Urothelium cell line (cell line): ENCODE results near the gene ABCB8.
"Not testable (repeated sequence)": the region's sequence is repeated elsewhere in the genome, so short reads cannot be mapped to it uniquely, and the experiment has no call there.

Experiments used
- DNase-seq: peaks from one replicate; pipeline ENCODE4 v3.0.0; 2011; ENCODE audit warnings: low spot score, mixed read lengths
- FAIRE-seq: peaks from 2 replicates; lab custom pipeline; 2011; peaks lifted over from hg19 to GRCh38; lab: Jason Lieb, UNC

ABCB8 gene

DNA sequence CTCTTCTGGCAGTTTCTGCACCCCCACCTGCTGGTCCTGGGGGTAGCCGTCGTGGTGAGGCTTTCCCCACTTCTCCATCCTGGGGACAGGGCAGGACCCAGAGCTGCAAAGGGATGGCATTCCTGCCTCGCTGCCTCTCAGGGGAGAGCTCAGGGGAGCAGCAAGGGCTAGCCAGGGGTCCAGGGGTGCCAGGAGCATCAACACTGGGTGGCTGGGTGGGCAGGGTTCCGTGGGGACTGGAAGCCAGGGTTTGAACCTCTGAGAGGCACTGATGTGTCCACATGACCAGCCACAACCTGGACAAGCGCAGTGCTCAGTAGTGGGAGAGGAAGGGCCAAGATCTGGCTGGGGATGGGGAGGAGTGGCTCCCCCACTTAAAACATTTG is 5.6 kb downstream of the ABCB8 start:
- DNase-seq, result no peak
- FAIRE-seq, result no peak

DNA sequence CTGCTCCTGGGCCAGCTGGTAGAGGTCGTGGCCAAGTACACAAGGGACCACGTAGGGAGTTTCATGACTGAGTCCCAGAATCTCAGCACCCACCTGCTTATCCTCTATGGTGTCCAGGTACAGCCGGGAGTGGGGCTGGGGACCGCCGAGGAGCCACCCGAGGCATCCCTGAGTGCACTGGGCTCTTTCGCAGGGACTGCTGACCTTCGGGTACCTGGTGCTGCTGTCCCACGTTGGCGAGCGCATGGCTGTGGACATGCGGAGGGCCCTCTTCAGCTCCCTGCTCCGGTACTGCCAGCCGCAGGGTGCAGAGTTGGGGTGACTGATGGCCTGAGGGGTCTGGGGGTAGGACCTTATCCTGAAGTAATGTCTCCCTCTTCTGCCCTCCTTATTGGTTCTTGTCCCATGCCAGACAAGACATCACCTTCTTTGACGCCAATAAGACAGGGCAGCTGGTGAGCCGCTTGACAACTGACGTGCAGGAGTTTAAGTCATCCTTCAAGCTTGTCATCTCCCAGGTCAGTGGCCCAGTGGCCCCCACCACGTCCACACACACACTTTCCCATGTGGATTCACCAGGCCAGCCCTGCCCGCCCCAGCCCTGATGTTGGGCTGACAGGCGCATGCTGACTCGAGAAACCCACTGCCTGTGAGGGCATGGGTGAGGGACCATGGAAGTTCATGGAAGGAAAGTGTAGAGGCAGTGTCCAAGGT is 6.2 kb downstream of the ABCB8 start:
- DNase-seq, result no peak
- FAIRE-seq, result no peak

DNA sequence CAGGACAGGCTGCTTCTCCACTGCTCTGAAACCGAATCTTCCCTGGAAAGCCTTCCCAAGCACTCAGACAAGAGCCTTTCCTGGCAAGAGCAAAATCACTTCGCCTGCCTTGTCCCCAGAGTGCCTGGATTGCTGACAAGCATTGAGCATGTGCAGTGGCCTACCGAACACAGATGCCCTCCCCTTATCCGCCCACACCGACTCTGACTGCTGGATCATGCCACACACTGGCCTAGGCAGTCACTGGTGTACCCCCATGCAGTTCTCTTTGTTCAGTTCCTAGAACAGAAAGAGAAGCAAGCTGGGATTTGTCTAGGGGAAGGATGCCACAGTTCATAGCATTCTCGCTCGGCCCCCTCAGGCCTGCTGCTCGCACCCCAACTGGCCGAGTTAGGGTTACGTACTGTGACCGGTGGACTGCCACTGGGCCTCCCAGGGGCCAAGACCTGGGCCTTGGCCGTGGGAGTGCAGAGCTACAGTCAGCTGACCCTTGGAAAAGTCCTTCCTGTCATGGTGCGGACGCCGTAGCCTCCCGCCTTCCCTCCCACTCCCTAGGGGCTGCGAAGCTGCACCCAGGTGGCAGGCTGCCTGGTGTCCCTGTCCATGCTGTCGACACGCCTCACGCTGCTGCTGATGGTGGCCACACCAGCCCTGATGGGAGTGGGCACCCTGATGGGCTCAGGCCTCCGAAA is 6.9 kb downstream of the ABCB8 start:
- FAIRE-seq (no peak), DNase-seq (no peak)

DNA sequence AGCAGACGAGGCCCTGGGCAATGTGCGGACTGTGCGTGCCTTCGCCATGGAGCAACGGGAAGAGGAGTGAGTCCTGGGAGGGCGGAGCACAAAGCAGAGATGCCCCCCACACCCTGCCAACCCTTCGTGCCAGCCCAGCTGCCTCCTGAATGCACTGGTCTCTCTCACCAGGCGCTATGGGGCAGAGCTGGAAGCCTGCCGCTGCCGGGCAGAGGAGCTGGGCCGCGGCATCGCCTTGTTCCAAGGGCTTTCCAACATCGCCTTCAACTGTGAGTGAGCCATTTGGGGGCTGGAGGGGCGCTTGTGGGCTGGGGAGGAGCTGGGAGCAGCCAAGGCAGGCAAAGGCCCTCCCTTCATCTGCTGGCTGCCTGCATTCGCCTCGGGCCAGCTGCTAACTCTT is 7.7 kb downstream of the ABCB8 start:
- no peak for FAIRE-seq
- no peak for DNase-seq

DNA sequence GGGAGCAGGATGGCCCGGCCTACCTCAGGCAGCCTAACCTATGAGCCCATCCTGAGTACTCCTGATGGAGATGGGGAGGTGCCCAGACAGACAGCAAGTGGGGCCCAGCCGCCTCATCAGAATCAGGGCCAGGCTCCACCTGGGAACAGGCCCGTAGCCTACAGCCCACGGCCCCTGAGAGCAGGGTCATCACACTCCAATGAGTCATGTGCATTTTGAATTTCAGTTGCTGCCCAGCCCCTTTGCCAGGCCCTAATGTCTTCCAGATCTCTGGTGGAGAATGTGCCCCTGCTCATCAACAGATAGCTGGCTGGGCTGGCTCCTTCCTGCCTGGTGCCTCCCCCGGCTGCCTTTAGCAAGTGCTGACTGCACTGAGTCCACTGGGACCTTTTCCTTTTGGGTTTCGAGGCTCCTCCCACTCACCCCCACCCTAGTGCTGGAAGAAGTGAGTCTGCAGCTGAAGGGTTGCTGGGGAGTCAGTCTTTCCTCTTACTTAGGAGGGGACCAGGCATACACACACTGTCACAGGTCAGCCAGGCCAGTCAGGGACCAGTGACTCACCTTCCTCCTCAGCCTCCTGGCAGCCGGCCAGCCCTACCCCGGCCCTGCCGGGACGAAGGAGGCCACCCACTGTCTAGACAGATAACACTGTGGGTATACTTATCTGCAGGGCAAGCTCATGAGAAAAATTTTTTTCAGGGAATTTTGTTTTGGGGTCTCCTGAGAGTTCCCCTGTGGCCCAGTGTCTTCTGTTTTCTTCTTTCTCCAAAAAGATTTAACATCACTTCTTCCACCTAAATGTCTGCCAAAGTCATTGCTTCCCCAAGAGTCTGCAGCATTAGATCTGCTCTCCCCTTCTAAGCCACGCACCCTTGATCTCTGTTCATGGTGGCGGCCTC is 10.9 kb downstream of the ABCB8 start:
- FAIRE-seq (no peak), DNase-seq (peak; percentile 69)

DNA sequence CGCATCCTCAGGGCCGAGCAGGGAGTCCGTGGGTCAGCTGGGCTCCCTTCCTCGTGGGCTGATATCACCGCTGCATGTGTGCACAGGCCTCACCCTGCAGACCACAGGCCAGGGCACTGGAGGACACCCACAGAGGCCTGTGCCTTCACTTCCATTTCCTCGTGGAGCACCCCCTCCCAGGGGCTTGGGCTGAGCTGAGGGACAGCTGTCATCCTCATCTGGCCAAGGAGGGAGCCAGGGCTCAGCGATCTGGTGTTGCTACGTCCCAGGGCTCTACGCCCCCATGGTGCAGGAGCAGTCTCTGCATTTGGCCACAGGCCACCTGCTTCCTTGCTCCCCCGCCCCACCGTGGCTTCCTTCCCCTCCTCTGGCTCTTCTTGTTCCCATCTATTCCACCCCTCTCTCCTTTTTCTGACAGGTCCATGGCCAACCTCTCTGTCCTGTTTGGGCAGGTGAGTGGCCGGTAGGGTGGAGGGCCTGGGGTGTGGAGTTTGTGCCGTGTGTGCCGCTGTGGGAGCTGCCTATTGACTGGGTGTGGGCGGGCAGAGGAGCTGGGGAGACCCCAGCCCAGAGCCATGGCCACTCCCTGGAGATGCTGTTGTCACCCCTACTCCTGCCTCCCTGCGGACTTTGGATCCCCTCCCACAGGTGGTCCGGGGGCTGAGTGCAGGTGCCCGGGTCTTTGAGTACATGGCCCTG is 11.7 kb downstream of the ABCB8 start:
- no peak for FAIRE-seq
- no peak for DNase-seq

DNA sequence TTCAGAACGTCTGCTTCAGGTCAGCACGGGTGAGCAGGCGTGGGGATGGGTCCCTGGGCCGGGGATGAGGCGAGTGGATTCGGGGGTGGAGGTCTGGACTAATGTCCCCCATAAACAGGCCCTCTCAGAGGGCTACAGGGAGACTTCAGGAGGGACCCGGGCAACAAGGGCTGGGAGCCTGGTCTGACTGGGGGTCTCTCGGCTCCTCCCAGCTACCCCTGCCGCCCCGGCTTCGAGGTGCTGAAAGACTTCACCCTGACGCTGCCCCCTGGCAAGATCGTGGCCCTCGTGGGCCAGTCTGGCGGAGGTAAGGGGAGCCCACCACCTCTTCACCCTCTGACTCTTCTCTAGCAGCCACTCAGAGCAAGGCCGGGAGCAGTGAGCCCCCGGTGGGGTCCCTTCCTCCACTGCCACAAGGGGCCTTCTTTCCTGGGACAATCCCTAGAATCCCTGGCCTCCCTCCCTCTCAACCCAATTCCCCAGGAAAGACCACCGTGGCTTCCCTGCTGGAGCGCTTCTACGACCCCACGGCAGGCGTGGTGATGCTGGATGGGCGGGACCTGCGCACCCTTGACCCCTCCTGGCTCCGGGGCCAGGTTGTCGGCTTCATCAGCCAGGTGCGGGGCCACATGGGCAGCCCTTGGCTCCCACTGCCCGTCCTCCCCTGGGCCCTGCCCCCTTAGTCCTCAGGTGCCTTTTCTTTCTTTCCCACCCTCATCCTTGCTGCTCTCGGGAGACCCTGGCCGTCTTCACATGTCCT is 12.5 kb downstream of the ABCB8 start:
- no peak for DNase-seq
- no peak for FAIRE-seq

DNA sequence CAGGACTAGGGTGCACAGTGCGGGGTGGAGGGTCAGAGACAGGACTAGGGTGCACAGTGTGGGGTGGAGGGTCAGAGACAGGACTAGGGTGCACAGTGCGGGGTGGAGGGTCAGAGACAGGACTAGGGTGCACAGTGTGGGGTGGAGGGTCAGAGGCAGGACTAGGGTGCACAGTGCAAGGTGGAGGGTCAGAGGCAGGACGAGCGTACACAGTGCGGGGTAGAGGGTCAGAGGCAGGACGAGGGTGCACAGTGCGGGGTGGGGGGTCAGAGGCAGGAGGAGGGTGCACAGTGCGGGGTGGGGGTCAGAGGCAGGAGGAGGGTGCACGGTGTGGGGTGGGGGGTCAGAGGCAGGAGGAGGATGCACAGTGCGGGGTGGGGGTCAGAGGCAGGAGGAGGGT is 15.2 kb downstream of the ABCB8 start:
- FAIRE-seq, DNase-seq: not testable (repeated sequence)

DNA sequence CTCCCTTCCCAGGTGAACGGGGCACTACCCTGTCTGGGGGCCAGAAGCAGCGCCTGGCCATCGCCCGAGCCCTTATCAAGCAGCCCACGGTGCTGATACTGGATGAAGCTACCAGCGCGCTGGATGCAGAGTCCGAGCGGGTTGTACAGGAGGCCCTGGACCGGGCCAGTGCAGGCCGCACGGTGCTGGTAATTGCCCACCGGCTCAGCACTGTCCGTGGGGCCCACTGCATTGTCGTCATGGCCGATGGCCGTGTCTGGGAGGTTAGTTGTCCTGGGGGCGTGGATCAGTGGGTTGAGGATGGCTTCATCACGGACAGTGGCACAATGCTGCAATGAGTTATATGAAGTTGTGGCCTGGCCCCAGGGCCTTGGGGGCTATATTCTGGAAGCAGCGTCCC is 15.7 kb downstream of the ABCB8 start:
- FAIRE-seq, result no peak
- DNase-seq, result no peak

DNA sequence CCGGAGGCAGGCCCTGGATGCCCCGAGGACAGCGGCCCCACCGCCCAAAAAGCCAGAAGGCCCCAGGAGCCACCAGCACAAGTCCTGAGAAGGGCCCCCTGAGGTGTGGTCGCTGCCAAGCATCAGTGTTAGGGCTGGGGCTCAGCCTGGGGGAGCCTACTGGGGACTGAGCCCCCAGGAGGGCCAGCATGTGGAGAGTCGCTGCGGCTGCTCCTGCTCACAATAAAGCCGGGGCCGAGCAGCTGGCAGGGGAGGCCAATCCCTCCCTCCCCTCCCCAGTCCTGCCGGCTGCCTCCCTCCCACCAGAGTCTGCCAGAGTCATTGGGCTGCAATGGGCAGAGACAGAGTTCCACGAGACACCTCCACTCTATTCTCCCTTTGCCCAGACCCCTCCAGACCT is 17.0 kb downstream of the ABCB8 start:
- DNase-seq (no peak), FAIRE-seq (no peak)

DNA sequence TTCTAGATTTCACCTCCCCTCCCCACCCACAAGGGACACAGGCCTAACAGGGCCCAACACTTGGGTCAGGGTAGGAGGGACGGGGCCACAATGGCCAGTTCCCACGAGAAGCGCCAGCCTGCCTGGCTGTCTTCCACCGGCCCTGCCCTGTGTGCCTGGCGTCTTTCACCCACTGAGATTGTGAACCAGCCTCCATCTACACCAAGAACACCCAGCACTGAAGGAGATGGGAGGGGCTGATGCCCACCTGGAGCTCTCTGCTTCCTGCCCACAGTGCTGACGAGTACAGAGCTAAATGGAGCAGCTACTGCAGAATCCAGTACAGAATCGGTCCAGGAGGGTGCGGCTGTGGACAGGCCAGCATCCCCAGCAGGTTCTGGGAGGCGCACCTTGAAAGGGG is 17.7 kb downstream of the ABCB8 start:
- DNase-seq (no peak), FAIRE-seq (no peak)

DNA sequence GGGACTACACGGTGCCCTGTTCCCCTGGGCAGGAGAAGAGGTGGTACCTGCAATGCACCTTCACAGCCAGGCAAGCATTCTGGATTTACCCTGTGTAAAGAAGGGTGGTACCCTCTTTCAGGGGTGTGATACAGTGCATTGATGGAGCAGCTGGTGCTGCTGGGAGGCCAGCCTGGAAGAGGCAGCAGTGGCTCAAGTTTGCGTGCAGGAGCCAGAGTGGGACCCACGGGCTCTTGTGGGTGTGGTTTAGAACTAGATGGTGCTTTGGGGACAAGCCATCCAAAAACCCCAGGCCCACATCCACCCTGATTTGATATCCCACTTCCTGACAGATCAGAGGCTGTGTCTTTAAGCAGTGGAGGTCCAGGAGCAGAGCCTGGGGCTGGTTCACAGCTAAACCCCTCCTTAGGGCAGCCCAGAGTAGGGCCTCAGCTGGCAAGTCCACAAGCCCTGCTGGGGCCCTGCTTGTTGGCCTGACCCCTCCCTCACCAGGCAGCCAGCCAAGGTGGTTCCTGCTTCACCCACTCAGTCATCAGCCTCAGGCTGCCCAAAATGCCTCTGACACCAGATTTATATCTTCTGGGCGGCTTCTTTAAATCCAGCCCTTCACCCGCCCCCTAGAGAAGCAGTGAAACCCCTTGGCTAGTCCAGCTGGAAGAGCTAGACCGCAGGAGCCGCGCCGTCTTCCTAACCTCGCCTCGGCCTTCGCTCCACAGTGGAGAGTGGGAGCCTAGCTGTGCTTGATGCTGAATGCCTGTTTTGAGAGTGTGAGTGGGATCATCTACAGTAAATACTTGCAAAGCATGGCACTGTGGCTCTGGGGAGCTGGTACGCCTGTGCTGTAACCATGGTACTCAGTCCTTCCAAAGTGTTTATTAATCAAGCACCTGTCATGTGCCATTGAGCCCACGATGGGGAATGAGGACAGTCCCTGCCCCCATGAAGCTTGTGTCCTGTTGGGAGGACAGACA is 18.6 kb downstream of the ABCB8 start:
- no peak for FAIRE-seq
- DNase-seq, result no peak

DNA sequence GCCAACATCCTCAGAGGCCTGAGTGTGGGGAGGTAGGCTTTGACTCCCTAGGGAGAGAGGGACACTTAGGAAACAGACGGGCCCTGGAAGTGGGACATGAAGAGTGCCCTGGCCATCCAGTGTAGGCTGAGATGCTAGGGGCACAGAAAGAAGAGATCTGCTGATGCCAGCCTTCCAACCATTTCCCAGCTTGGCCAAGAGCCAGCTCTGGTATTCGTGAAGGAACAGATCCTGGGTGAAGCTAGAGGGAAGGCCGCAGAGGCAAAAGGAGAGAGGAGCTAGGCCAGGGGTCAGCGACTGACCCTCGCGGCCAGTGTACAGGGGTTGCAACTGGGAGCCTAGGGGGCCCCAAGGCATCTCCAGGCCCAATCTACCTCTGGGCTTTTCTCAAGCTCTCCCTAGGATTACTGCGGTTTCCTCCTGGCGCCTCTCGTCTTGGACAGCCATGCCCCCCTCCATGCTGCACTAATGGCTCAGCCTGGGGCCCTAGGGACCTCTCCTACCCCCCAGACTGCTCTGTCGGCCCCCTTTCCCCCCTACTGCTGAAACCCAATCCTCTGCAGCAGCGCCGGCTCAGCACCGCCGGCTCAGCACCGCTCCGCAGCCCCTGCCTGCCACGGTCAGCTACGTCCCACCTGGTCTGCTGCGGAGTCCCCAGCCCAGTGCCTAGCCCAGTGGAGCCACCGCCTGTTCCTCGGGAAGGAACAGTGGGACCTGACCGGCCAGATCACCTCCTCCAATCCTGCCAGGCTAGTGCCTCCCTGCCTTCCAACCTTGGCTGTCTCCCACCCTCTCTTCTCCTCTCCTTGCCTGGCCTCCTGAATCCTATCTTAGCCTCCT is 19.9 kb downstream of the ABCB8 start, which contains the start of gene ASIC3:
Gene ASIC3 (plus strand): TSS at position 556 of the 840 bp plus-strand sequence. CDS start 355 bp downstream, outside the sequence.
- FAIRE-seq, result no peak
- no peak for DNase-seq

DNA sequence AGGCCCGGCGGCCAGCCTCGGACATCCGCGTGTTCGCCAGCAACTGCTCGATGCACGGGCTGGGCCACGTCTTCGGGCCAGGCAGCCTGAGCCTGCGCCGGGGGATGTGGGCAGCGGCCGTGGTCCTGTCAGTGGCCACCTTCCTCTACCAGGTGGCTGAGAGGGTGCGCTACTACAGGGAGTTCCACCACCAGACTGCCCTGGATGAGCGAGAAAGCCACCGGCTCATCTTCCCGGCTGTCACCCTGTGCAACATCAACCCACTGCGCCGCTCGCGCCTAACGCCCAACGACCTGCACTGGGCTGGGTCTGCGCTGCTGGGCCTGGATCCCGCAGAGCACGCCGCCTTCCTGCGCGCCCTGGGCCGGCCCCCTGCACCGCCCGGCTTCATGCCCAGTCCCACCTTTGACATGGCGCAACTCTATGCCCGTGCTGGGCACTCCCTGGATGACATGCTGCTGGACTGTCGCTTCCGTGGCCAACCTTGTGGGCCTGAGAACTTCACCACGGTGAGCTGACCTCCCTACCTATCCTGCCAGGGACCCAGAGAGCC is 20.7 kb downstream of the ABCB8 start:
- no peak for FAIRE-seq
- DNase-seq, result no peak

DNA sequence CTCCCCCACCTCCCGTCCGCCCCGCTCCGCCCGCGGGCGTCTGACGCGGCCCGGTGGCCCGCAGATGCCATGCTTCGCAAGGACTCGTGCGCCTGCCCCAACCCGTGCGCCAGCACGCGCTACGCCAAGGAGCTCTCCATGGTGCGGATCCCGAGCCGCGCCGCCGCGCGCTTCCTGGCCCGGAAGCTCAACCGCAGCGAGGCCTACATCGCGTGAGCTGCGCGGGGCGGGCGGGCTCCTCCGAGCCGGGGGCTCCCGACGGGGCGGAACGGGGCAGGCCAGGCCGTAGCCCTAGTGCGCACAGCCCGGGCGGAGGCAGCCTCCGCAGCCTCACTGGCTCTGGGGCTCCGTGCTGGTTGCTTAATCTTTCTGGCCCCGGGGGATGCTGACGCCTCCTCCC is 22.9 kb downstream of the ABCB8 start:
- FAIRE-seq (no peak), DNase-seq (no peak)

DNA sequence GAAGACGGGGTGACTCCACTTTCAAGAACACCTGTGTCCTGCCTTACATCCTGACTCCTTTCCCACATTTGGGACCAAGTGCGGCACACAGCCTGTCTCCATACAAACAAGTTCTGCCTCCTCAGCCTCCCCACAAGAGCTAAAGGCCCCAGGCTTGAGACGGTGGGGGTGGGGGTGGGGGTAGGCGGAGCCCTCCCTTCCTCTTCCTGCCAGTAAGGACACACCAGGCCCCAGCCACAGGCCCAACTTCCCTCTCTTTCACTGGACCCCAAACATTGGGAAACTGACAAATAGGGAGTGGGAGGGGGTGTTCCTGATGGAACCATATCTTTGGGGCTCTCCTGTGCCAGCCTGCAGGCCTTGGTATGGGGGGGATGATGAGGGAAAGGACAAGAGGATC is 24.8 kb downstream of the ABCB8 start:
- no peak for FAIRE-seq

DNA sequence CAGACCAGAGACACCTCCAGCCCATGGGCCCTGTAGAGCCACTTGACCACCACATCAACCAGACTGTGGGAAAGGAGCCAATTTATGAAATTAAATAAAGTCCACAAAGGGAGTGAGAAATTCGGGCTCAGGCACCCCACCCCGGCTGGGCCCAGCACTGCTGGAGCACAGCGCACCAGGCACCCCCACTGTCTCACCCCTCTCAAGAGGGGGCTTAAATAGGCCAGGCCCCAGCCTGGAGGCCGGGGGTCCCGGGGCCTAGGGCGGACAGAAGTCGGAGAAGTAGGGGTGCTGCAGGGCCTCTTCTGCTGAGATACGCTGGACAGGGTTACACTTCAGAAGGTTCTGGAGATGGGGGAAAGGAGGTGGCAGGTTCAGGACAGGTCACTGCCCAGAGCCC is 25.5 kb downstream of the ABCB8 start:
- DNase-seq (no peak), FAIRE-seq (no peak)

More for the DNA sequence above, 24.8 kb downstream of the ABCB8 start:
- no peak for DNase-seq

DNA sequence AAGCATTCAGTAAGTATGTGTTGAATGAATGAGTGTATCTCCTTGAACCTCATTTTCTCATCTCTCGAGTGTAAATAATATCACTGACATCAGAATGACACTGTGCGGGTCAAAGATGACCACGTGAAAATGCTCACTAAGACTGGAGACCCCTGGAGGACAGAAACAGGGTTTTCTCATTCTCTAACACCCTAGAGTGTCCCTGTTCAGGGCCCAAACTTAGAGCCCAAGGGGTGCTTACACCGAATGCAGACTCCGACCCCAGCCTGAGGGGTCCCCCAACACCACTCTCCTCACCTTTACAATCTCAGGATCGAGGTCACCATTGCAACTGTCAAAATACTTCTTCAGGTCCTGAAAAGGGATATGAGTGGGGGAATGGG is 28.0 kb downstream of the ABCB8 start:
- DNase-seq (no peak), FAIRE-seq (no peak)
